G401.6 (cell line): ENCODE results near the gene GRAMD2A.

Source experiments
- FAIRE-seq: peaks from 2 replicates; lab custom pipeline; 2012; peaks lifted over from hg19 to GRCh38; lab: Jason Lieb, UNC

Gene GRAMD2A

DNA sequence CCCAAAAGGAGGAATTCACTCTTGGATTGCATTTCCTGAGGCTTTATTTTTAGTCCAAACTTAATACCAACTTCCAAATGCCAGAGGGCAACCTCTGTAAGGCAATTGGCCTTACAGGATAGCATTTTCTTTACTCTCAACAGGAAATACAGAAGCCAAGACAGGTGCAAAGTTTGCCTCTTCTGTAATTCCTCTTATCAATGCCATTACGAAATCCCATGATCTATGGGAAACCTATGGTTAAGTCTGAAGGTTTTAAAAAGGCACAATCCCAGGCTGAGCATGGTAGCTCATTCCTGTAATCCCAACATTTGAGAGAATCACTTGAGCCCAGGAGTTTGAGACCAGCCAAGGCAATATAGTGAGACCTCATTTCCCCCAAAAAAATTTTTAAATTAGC lies 18.5 kb upstream of the GRAMD2A start:
- FAIRE-seq: no peak

DNA sequence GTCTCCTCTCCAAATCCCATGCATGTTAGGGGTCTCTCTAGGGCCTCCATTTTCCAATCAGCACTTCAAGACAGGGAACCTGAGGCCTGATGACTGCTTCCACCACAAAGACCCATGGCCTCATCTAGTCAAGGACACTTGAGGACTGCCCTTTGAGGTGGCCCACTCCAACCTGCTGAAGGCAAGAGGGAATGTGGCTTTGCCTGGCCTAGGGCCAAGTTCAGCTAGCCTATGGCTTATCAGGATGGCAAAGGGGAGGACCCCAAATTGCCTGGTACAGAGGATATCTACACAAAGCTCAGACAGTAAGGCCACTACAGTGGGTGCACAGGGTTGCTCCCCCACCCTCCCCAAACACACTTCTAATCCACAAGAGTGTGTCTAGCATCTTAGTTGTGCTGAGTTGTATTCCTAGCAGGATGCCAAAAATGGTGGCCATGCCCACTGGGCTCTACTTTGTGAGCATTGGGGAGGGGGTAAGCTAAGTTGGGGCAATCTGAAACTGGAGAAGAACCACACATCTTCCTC lies 10.0 kb upstream of the GRAMD2A start:
- FAIRE-seq: no peak

DNA sequence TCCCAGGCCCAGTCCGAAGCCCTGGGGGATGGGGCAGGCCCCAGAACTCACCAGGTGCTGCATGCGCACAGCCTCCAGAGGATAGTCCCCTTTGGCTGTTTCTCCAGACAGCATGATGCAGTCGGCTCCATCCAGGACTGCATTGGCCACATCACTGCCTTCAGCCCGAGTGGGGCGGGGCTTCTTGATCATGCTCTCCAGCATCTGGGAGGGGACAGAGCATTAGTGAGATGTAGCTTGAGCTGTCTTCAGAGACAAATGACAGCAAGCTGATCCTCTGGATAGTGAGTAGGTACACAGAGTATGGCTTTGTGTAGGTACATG lies 9.1 kb upstream of the GRAMD2A start:
- FAIRE-seq: no peak

DNA sequence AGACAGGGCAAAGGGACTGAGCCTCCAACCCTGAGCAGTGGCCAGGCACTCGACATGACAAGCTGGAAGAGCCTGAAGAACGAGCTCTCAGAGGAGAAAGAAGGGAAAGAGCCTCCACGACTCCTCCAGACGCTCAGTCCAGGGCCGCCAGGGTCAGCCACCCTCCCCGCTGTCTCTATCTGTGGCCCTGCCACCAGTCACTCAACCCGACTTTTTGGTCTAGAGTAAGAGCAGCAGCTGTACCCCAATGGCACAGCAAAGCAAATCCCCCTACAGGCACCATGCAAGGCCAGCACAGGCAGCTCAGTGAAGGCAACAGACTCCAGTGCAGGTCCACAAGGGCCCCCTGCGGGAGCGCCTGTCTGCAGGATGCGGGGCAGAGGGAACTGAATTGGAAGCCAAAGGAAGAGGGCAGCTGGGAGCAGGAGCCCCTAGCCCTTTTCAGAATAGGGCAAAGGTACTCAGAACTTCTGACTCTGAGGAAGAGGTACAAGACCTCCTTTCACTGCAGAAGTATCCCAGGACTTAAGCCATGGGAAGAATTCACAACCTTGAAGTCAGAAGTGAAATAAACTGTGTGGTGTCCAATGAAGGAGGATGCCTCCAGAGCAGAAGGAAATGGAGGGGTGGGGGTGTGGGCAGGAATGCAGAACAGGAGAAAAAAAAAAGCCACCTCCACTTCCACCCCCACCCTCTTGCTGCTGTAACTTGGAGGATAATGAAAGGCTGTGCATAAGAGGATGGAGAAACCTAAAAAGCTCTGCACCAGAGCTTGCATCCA lies 8.5 kb upstream of the GRAMD2A start:
- FAIRE-seq: no peak

DNA sequence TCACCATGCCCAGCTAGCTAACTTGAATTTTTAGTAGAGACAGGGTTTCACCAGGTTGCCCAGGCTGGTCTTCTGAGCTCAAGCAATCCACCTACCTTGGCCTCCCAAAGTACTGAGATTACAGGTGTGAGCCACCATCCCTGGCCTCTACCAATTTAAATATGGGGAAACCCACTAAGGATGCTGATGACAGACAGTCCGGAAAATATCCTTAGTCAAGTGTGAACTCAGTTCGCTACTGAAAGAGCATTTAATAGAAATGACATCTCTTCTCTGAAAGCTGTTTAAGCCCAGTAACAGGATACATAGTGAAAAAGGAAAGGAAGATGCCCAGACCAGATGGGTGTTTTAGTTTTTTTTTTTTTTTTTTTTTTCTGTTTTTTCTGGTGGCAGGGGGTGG lies 7.7 kb upstream of the GRAMD2A start:
- no peak for FAIRE-seq

DNA sequence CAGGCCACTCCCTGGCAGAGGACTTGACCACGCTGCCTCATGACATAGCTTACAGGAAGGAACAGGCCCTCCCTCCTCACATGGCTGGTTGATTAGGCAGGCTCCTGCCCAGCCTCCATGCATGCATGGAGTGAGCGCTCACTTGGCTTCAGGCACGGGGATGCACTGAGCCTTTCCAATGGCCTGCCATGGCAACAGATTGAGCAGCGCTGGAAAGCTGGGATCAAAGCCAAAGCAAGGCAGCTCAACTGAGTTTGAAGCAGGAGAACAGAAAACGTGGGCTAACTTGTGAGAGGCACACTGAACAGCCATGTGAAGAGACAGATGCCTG lies 5.9 kb upstream of the GRAMD2A start:
- FAIRE-seq: no peak

DNA sequence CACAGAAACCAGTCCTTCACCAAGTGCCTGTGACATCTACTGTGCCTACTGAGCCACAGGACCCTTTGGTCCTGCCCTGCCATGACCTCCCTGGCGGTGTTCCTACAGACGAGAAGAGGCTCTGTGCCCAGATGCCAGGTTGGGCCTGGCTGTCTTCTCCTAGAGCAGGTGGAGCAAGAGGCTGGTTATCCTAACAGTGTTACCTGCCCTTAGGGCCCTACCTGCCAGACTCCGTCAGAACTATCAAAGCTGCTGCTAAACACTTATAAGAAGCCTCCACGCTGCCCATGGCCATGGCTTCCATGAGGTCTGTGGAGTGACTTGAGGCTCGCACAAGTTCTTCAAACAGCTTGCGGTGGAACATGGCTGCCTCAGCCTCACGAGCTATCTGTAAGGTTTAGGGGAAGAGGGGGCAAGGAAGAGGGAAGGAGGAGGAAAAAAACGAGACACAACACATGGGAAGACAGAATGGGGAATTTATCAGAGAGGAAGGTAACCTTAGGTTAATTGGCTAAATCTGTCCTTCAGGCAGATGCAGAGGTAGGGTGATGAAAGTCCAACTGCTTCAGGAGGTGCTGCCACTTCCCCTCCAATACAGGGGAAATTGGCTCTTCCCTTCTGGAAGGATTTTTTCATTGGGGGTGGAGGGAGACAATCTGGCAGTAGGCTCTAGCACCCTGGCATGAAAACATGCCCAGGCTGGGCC lies 5.4 kb upstream of the GRAMD2A start:
- FAIRE-seq: no peak

DNA sequence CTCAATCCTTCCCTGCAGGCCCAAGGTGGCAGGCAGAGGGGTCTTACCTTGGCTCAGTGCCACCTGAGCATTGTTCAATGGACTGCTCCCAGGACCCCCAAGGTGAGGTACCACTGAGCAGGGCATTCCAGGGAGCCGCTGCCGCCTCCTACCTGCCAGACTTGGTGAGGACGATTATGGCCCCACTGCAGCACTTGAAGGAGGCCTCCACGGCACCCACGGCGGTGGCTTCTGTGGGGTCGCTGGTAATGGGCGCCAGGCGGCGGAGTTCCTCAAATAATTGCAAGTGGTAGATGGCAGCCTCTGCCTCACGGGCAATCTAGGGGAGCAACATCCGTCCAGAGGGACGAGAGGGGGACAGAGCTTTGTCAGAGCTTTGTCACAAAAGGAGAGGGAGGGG lies 4.7 kb upstream of the GRAMD2A start:
- no peak for FAIRE-seq

DNA sequence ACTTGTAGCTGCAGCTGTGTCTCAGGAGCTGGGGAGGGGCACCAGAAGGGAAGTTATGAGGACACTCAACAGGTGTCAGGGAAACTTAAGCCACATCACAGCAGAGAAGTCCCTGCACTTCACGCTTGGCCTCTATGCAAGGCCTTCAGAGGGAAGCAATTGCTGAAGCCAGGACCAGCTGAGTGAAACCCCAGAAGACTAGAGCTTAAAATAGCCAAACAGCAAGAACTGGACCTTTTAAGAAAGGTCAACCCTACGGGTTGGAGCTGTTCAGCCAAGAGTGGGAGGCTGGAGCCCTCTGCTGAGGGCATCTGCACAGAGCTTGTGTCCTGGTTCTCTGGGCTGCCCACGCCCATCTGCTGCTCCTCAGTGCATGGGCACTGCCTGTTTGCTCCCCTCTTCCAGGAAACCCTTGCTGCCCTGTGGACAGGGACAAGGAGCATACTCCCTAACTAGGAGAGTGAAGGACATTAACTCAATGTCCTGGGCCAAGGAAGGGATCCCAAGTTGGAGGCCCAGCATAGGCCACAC lies 3.9 kb upstream of the GRAMD2A start:
- FAIRE-seq: no peak

DNA sequence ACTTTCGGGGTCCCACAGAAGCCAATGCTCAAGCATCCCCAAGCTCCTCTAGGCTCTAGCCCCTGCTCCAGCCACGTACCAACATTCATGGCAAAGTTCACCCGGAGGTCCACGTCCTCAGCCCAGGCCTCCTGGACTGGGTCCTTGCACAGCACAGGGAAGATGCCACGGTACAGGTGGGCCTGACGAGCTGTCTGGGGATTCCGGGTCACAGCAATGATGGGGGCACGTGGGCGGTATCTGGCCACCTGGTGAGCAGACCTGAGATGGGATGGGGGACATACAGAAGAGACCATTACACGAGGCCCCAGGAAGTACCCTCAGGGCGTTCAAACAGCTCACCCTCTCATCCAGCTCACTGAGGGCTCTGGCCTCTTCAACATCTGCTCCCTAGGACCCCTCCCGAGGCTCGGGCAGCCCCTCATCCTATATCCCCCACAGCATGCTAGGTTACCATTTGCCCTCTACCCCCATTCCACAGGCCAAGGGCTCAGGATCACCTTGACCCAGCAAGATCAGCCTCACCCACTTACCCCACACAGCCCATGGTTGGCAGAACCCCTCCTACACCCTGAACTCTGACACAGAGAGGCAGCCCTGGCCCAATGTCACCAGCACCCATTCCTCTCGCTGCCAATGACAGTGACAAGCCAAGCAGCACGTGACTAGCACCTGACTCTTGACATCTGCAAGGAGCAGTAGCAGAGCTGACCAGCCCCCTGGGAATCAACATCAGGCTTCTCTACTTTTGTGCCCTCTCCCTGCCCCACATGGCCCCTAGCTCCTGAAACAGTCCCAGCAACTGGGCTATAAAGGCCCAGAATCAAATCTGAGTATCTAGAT lies 3.0 kb upstream of the GRAMD2A start:
- FAIRE-seq: no peak

DNA sequence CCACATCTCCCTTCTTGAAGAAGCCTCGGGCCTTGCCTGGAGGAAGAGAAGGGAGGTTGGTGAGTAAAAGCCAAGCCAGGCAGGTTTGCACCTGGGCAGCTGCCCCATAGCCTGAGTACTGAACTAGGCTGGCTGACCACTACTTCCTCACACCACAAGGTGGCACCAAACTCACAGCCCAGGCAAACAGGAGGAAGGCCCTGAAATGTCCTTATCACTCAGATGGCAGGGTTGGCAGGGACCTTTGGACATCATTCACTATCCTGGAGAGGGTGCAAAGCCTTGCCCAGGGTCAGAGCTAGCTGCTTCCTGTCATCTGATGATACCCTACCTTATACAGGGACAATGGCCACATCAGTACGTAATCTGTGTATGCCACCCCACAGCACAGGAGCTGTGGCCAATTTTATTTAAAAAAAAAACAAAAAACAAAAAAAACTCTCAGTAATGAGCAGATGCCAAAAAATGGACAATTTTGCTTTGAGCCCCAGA lies 2.2 kb upstream of the GRAMD2A start:
- no peak for FAIRE-seq

DNA sequence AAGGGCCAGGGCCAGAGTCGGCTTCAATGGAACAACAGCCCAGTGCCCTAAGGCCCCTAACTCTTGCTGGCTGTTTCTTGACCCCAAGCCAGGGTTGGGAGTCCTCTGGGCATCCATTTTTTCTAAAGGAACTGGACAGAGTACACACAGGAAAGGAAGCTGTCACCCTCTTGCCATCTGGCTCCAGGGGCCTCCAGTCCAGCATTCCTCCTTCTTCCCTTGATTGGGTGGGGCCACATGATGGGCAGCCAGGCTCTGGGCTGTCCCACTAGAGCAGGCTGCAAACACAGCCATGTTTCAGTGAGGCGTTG lies 1.6 kb upstream of the GRAMD2A start:
- no peak for FAIRE-seq

DNA sequence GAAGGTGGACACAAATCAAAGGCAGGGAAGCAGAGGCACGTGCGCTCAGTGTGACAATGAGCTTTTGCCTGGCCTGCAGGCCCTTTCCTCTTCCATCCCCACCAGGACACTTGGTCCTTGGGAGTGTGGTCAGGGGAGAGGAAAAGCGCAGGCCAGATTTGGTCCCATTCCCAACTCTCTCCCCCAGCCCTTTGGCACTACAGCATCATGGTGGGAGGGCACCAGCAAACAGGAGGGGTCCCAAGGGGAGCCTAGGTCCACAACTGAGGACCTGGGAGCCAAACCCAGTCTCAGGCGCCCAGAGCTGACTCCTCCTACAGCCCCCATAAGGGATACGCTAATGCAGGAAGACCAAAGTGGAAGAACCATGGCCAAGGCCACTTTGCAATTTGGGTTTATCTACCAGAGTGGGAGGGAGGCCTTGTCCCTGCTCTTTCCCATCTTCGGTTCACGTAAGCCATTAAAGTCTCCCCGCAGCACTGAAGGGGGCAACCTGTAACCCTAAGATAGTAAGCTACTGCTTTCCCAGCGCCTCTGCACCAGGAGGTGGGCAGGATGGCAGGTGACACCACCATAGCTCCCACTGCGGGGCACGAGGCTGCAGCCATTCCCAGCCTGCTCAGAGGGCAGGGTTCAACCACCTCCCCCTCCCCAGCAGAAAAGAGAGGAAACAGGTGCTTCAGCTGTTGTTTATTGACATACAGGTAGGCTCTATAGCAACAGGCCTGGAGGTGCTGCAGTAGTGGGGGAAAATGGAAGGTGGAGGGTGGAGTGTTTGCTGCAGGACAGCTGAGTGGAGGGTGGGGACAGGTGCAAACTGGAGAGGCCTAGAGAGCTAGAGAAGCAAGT lies 993 bp upstream of the GRAMD2A start:
- no peak for FAIRE-seq

DNA sequence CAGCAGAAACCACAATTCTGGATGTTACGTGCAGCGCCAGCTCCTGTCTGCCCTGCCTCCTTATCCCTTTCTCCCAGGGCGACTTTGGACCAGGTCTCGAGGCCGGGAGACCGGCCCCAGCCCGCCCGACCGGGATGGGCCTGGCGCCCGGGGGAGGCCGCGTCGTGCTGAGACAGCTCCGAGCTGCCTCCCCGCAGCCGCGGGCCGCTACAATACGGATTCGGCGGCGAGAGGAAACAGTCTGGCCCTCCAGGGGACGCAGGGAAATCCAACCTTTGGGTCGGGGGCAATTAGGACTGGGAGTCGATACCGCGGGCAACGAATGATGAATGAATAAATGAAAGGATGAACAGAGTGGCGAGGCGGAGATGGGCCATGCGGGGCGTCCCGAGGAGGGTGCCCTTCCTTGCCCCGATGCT lies 537 bp downstream of the GRAMD2A start:
- FAIRE-seq: no peak

DNA sequence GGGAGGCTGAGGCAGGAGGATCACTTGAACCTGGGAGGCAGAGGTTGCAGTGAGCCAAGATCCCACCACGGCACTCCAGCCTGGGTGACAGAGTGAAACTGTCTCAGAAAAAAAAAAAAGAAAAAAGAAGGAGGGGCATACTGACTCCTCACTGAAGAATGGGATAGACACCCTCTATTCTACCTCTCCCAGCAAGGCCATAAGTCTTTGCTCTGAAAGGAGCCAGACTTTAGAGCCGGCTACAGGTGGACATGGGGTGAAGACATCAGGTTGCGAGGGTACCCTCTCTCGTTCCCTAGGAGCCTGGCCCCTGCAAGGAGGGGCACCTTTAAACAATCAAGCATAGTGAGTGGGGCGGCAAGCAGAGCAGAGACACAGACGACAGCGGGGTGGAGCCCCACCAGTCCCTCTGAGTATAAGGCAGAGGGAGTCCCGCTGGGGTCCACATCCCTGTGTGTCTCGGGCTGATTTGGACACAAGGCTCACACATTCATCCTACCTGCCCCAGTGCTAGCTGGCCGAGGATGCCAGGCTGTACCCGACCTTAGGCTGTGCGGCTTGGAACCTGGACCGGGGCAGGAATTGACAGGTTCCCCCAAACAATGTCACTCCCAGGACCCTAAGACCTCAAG lies 1.1 kb downstream of the GRAMD2A start:
- no peak for FAIRE-seq

DNA sequence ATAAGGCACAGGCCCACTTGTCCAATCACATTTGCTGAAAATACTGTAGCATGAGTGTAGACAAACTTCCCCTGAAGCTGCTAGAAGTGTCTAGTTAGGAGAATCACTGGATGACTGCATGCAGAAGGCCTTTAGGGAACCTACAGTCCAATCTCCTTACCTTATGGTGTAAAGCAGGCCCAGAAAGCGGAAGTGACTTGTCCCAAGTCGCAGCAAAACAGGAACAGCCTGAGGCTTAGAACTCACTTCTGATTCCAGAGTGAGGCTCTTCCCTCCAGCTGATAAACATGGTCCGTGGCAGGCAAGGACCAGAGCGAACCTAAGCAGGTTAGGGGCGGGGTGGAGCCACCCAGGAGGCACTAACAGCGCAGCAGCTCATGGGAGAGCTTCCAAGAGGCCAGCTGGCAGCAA lies 2.5 kb downstream of the GRAMD2A start:
- no peak for FAIRE-seq

DNA sequence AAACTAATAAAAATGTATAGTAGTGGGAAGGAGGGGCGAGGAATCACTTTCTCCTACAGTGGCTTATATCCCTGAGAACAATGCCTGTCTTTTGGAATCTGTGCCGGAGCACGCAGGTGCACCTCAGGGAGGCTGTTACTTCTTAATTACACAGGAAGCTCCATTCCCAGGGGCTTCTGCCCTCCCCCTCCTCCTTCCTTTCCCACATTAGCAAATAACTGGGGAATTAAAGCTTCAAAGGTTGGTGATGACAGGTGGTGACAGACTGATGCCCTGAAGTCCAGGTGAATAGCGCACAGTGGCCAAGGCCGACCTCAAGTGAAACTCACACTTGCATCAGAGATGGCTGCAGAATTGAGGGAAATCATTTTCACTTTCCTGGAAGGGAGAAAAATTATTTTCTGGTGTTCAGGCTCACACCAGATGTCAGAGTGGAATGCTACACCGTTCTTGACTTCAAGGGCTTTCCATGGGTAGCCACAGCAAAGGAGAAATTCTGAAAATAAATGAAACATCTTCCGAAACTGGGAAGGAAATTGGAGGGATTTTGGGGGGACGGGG lies 3.7 kb downstream of the GRAMD2A start:
- FAIRE-seq: no peak

DNA sequence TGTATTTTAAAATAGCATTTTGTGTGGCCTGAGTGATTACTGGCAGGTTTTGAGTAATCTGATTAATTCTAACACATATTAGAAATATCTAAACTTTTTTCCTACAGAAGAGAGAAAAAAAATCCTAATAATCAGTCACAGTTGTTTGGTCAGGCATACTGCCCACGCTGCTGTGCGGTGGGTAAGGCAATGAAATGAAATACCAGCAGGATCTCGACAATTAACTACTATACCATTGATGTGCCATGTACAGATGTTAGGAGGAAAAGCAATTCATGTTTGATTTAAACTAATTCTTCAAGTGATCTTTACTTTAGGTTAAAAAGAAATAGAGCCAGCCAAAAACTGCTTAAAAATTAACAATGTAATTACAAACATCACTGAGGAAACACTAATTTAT lies 5.2 kb downstream of the GRAMD2A start:
- no peak for FAIRE-seq

DNA sequence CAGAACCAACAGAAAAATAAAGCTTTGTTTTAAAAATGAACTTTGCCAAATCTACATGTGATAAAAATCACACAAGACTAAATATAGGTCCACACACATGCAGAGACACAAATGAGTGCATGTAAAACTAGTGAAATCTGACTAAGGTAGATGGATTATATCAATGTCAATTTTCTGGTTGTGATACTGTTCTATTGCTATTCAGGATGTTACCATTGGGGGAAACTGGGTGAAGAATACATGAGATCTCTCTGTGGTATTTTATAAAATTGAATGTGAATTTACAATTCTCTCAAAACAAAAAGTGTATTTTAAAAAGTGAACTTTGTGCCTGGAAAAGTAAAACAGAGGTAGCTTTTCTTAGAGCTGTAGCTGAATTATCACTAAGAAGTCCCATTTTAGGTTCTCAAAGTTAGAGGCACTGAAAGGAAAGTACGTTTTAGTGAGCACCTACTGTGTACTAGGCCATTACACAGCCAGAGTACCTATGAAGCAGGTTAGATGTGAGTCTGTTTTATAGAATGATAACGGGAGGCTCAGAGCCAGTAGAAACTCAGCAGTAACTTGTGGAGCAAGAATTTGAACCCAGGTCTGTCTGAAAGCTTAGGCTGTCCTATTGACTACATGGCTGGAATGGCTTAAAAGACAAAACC lies 8.2 kb downstream of the GRAMD2A start:
- peak; percentile 30 for FAIRE-seq

DNA sequence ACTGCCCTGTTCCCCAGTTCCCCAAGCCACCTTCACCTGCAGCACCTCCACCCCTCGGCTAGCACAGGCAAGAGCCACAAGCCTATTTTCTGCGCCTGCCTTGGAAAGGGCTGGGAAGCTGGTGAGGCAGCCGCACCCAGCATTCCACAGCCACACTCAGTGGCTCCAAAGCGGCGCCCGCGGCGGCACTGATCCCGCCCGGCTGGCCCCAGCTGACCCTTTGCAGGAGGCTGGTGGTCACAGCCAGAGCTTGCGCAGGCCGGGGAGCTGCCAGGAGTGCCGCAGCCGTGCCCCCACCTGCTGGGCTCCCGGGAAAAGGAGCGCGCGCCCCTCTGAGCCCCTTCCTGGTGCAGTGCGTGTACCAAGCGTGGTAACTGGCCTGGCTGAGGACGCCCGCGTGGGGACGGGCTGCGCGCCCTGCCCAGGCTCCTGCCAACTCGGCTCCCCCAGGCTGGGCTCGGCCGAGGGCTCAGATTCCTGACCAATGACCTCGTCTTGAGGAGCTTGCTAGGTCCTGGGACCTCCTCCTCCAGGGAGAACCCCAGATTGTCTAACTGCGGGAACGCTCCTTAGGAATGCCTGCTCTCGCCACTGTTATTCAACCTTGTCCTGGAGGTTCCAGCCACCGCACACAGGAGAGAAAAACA lies 13.3 kb downstream of the GRAMD2A start:
- FAIRE-seq: no peak
